GM12801 (cell line): ENCODE measurements around the gene SYNJ1.

Experiments used
- CTCF ChIP-seq: IDR thresholded peaks from one replicate; pipeline ENCODE4 v1.5.1; 2011; ENCODE audit warnings: control low read depth; ENCODE audit not compliant: insufficient read length; ENCODE audit errors: extremely low read depth

The SYNJ1 gene

GRCh38 chr21:32595431-32595830, 132.4 kb downstream of the SYNJ1 start:
- TF ChIP-seq CTCF = no peak

- no peak for TF ChIP-seq CTCF
Measured at GRCh38 chr21:32593690-32594089, 134.1 kb downstream of the SYNJ1 start.

- no peak for TF ChIP-seq CTCF
Measured at GRCh38 chr21:32592929-32593502, 134.8 kb downstream of the SYNJ1 start.

GRCh38 chr21:32590130-32590529, 137.7 kb downstream of the SYNJ1 start:
- TF ChIP-seq CTCF = no peak

- TF ChIP-seq CTCF = no peak
Measured at GRCh38 chr21:32587651-32588050, 140.2 kb downstream of the SYNJ1 start.

- no peak for TF ChIP-seq CTCF
Measured at GRCh38 chr21:32587120-32587519, 140.7 kb downstream of the SYNJ1 start.

GRCh38 chr21:32585970-32586369, 141.8 kb downstream of the SYNJ1 start:
- TF ChIP-seq CTCF = no peak
